LNCAP (cell line): Measurements from ENCODE around the gene PEDS1.

Experiments
- CTCF ChIP-seq: fragments of 450-650 bp; IDR thresholded peaks from 2 replicates; pipeline ENCODE4 v1.5.1; 2017; ENCODE audit warnings: mild to moderate bottlenecking

PEDS1 gene

GRCh38 chr20:50138479-50139393 is 14.8 kb downstream of the PEDS1 start:
- no peak; the same call in 1 of the 2 replicates for TF ChIP-seq CTCF

GRCh38 chr20:50138120-50138478 is 15.4 kb downstream of the PEDS1 start:
- no peak for TF ChIP-seq CTCF

- no peak for TF ChIP-seq CTCF
Observed at GRCh38 chr20:50136822-50137599, 16.5 kb downstream of the PEDS1 start.

- no peak for TF ChIP-seq CTCF
Observed at GRCh38 chr20:50133474-50134217, 19.9 kb downstream of the PEDS1 start.

- TF ChIP-seq CTCF, result no peak
Observed at GRCh38 chr20:50133041-50133440, 20.5 kb downstream of the PEDS1 start.

- TF ChIP-seq CTCF, result no peak
Observed at GRCh38 chr20:50130995-50131394, 22.5 kb downstream of the PEDS1 start.

- no peak for TF ChIP-seq CTCF
Observed at GRCh38 chr20:50130356-50130723, 23.2 kb downstream of the PEDS1 start.
